ENCODE data around the gene CFAP92.
A peak's percentile ranks its signal among the peaks of the same experiment; 100 is the strongest.

The CFAP92 gene

DNA sequence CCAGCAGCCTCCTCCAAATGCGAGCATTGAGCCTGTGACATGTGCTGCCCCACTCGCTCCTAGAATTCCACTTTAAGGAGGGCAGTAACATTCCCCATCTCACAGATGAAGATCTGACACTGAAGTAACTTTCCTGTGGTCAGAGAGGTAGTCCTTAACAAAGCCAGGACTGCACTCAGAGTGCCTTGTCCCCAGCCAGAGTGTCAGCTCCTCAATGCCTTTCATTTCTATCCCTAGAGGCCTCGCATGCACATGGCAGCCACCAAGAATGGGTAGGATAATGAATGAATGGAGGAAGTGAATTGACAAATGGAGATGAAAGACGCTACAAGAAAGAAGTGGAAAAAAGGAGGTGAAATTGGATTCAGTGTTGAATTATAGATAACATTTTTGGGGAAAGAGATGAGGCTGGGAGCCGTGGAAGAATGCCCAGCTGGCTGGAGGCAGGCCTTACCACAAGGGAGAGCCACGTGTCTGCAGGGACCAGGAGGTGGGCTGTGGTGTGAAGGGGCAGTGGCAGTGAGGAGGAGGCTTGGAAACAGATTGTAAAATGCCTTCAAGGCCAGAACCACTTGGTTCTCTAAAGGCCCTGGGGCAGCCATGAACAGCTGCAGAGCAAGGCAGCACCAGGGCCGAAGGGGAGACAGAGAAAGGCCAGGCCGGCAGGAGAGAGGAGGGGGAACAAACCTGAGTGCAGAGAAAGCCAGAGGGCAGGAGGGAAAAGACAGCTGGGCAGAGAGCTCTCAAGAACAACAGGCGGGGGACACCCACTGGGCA is 10.4 kb downstream of the CFAP92 start (continued):
- TF ChIP-seq ZNF585B (tag by site-specific recombination; IDR thresholded peaks at IDR 0.05) (no peak), HOXA7 (CRISPR knock-in tag; IDR thresholded peaks at IDR 0.05; ENCODE audit: borderline replicate concordance) (no peak), ZNF341 (tag by site-specific recombination; IDR thresholded peaks at IDR 0.05; ENCODE audit: low read depth) (no peak), OVOL3 (tag by site-specific recombination; IDR thresholded peaks at IDR 0.05) (no peak), ZNF211 (tag by site-specific recombination; IDR thresholded peaks at IDR 0.05; ENCODE audit: low read depth) (no peak), PRDM6 (tag by site-specific recombination; IDR thresholded peaks at IDR 0.05) (no peak), ZNF660 (tag by site-specific recombination; IDR thresholded peaks at IDR 0.05) (no peak), ZNF747 (tag by site-specific recombination; IDR thresholded peaks at IDR 0.05) (no peak)

DNA sequence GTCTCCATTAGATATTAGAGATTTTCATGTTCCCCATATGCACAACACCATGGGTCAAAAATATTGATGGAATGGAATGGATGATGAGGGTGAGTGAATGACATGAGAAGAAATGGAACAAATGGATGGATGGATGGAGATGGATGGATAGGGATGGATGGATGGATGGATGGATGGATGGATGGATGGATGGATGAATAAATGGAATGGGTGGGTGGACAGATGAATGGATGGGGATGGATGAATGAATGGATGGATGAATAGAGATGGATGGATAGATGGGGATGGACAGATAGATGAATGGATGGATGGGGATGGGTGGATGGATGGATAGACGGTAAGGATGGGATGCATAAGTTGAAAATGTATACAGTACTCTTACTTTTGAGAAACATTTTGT is 18.6 kb downstream of the CFAP92 start:
- ChIA-PET CTCF (interaction anchor here (0.7 kb wide), 2 partner anchors 39 to 370 kb away, joined by 3 to 5 read pairs; no protein-coding TSS in a partner anchor), POLR2A (no interaction called here)
- H3K36me3 ChIP-seq (ENCODE audit: control insufficient read depth in 2 of 2, insufficient read depth in 1 of 2, low read length in 2 of 2): no peaks in the 10 kb centered on the region
- H3K9me3 ChIP-seq (ENCODE audit: control insufficient read depth, insufficient read depth, low read depth, low read length): no peaks in the 10 kb centered on the region
- TF ChIP-seq ZNF366 (tag by site-specific recombination; conservative IDR thresholded peaks at IDR 0.05) (peak; percentile 98), SP2 (tag by site-specific recombination; IDR thresholded peaks at IDR 0.05) (no peak), BCL6B (tag by site-specific recombination; IDR thresholded peaks at IDR 0.05) (0 out of 2 replicates have a peak, but pooled peaks have one; percentile 14), ZNF341 (tag by site-specific recombination; IDR thresholded peaks at IDR 0.05; ENCODE audit: low read depth) (no peak), ZBTB17 (tag by site-specific recombination; IDR thresholded peaks at IDR 0.05) (peak; percentile 54; the same call in 1 of the 2 replicates)
- H3K27ac ChIP-seq (ENCODE audit: extremely low read depth, low read depth, low read length): no peak overlapping the region
- H3K4me3 ChIP-seq (ENCODE audit: low read depth, low read length): no peak overlapping the region
- no peaks in the 10 kb centered on the region for H3K4me1 ChIP-seq (ENCODE audit: control insufficient read depth, insufficient read depth, low read length)

DNA sequence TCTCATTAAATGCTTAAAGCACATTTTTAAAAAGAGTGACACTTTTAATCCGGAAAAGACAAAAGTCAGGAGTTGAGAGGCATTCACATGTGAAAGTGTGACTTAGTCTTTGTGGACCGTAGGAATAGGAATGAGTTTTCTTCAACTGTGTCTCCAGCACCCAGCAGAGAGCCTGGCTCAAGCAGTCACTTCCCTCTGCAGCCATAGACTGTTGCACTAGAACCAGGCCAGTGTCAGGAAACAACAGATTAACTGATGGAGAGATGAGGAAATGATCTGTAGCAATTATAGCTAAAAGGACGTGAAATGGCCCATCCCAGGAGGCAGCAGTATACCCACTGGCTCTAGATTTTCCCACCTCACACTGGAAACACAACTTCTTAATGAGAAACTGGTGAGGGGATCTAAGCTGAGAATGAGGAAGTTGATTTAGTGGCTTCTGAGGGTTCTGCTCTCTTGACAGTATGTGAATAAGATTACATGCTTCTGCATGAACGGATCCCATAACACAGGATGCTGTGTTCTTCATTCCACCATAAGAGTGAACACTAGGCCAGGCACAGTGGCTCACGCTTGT is 19.8 kb downstream of the CFAP92 start:
- no peak overlapping the region for H3K27ac ChIP-seq (ENCODE audit: extremely low read depth, low read depth, low read length)
- H3K4me3 ChIP-seq (ENCODE audit: low read depth, low read length): no peak overlapping the region
- CTCF ChIA-PET: no interaction called here
- H3K4me1 ChIP-seq (ENCODE audit: control insufficient read depth, insufficient read depth, low read length): no peaks in the 10 kb centered on the region
- POLR2A ChIA-PET: no interaction called here
- H3K9me3 ChIP-seq (ENCODE audit: control insufficient read depth, insufficient read depth, low read depth, low read length): no peaks in the 10 kb centered on the region
- H3K36me3 ChIP-seq (ENCODE audit: control insufficient read depth in 2 of 2, insufficient read depth in 1 of 2, low read length in 2 of 2): no peaks in the 10 kb centered on the region
- TF ChIP-seq, protein P1, sequence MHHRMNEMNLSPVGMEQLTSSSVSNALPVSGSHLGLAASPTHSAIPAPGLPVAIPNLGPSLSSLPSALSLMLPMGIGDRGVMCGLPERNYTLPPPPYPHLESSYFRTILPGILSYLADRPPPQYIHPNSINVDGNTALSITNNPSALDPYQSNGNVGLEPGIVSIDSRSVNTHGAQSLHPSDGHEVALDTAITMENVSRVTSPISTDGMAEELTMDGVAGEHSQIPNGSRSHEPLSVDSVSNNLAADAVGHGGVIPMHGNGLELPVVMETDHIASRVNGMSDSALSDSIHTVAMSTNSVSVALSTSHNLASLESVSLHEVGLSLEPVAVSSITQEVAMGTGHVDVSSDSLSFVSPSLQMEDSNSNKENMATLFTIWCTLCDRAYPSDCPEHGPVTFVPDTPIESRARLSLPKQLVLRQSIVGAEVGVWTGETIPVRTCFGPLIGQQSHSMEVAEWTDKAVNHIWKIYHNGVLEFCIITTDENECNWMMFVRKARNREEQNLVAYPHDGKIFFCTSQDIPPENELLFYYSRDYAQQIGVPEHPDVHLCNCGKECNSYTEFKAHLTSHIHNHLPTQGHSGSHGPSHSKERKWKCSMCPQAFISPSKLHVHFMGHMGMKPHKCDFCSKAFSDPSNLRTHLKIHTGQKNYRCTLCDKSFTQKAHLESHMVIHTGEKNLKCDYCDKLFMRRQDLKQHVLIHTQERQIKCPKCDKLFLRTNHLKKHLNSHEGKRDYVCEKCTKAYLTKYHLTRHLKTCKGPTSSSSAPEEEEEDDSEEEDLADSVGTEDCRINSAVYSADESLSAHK (tag by site-specific recombination; IDR thresholded peaks at IDR 0.05): no peak
- TF ChIP-seq ZNF529 (tag by site-specific recombination; IDR thresholded peaks at IDR 0.05; ENCODE audit: insufficient replicate concordance): no peak
- no peak for TF ChIP-seq ZNF211 (tag by site-specific recombination; IDR thresholded peaks at IDR 0.05; ENCODE audit: low read depth)
- TF ChIP-seq, protein P2, sequence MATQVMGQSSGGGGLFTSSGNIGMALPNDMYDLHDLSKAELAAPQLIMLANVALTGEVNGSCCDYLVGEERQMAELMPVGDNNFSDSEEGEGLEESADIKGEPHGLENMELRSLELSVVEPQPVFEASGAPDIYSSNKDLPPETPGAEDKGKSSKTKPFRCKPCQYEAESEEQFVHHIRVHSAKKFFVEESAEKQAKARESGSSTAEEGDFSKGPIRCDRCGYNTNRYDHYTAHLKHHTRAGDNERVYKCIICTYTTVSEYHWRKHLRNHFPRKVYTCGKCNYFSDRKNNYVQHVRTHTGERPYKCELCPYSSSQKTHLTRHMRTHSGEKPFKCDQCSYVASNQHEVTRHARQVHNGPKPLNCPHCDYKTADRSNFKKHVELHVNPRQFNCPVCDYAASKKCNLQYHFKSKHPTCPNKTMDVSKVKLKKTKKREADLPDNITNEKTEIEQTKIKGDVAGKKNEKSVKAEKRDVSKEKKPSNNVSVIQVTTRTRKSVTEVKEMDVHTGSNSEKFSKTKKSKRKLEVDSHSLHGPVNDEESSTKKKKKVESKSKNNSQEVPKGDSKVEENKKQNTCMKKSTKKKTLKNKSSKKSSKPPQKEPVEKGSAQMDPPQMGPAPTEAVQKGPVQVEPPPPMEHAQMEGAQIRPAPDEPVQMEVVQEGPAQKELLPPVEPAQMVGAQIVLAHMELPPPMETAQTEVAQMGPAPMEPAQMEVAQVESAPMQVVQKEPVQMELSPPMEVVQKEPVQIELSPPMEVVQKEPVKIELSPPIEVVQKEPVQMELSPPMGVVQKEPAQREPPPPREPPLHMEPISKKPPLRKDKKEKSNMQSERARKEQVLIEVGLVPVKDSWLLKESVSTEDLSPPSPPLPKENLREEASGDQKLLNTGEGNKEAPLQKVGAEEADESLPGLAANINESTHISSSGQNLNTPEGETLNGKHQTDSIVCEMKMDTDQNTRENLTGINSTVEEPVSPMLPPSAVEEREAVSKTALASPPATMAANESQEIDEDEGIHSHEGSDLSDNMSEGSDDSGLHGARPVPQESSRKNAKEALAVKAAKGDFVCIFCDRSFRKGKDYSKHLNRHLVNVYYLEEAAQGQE (tag by site-specific recombination; IDR thresholded peaks at IDR 0.05): no peak
- no peak for TF ChIP-seq ZNF148 (tag by site-specific recombination; IDR thresholded peaks at IDR 0.05; ENCODE audit: borderline replicate concordance)
- TF ChIP-seq YY2 (tag by site-specific recombination; IDR thresholded peaks at IDR 0.05): no peak
- TF ChIP-seq ZNF157 (tag by site-specific recombination; IDR thresholded peaks at IDR 0.05): no peak
- TF ChIP-seq ZXDB (tag by site-specific recombination; IDR thresholded peaks at IDR 0.05): no peak
- no peak for TF ChIP-seq ZFP37 (tag by site-specific recombination; IDR thresholded peaks at IDR 0.05)
